IPS-20b (cell line): ENCODE results near the gene KRTCAP3.

Source experiments
- H3K27ac ChIP-seq: one replicate; pipeline ENCODE4 v1.5.1; 2013; ENCODE audit warnings: low read length
- H3K27me3 ChIP-seq: 2 replicates; pipeline ENCODE4 v1.6.1; 2013; ENCODE audit warnings: mild to moderate bottlenecking, low read length, inconsistent platforms; ENCODE audit not compliant: insufficient read depth
- H3K36me3 ChIP-seq: 2 replicates; pipeline ENCODE4 v1.6.1; 2013; ENCODE audit warnings: low read depth, mild to moderate bottlenecking, inconsistent platforms, low read length, moderate library complexity; ENCODE audit not compliant: insufficient read depth
- H3K4me1 ChIP-seq: 2 replicates; pipeline ENCODE4 v1.6.1; 2013; ENCODE audit warnings: mild to moderate bottlenecking, control low read depth, inconsistent platforms, low read length, moderate library complexity; ENCODE audit not compliant: insufficient read depth
- H3K4me3 ChIP-seq: 2 replicates; pipeline ENCODE4 v1.5.1; 2013; ENCODE audit warnings: mild to moderate bottlenecking, low read length, inconsistent platforms
- H3K9ac ChIP-seq: 2 replicates; pipeline ENCODE4 v1.6.1; 2013; ENCODE audit warnings: low read depth, mild to moderate bottlenecking, inconsistent platforms, low read length, moderate library complexity
- H3K9me3 ChIP-seq: 2 replicates; pipeline ENCODE4 v1.6.1; 2013; ENCODE audit warnings: mild to moderate bottlenecking, low read depth, low read length, inconsistent platforms; ENCODE audit not compliant: insufficient read depth

KRTCAP3 gene

GRCh38 chr2:27493948-27494283 is 51.7 kb downstream of the KRTCAP3 start:
- peak overlapping the region; percentile 61; the same call in 1 of the 2 replicates for H3K9ac ChIP-seq
- no peak overlapping the region for H3K27ac ChIP-seq
- no peaks in the 10 kb centered on the region for H3K36me3 ChIP-seq
- peaks cover 54% of the 10 kb centered on the region for H3K27me3 ChIP-seq
- peak overlapping the region; percentile 91 for H3K4me3 ChIP-seq
- peaks cover 9% of the 10 kb centered on the region for H3K4me1 ChIP-seq
- H3K9me3 ChIP-seq, result no peaks in the 10 kb centered on the region
